Right renal cortex interstitium (tissue), 3 donors: ENCODE measurements around the gene RIPOR1. TPM values are rescaled to one million over a fixed set of nuclear protein-coding genes. Genes with fewer than 3 reads are reported as not detected.
"Not testable (repeated sequence)": the region's sequence is repeated elsewhere in the genome, so short reads cannot be mapped to it uniquely, and the experiment has no call there.

Experiments
- DNase-seq, 3 donors: peaks; one replicate each; pipeline ENCODE4 v3.0.0-alpha.2; 2013; ENCODE audit warnings: low read depth in 3 of 3, low spot score in 2 of 3
- polyA plus RNA-seq, 3 donors: library from polyadenylated mRNA; unstranded; fragments of 120-200 nt; gene quantifications; one replicate each; pipeline ENCODE4 v1.2.1, GENCODE V29; 2013; ENCODE audit not compliant: insufficient read length in 3 of 3

RIPOR1 gene, protein sequence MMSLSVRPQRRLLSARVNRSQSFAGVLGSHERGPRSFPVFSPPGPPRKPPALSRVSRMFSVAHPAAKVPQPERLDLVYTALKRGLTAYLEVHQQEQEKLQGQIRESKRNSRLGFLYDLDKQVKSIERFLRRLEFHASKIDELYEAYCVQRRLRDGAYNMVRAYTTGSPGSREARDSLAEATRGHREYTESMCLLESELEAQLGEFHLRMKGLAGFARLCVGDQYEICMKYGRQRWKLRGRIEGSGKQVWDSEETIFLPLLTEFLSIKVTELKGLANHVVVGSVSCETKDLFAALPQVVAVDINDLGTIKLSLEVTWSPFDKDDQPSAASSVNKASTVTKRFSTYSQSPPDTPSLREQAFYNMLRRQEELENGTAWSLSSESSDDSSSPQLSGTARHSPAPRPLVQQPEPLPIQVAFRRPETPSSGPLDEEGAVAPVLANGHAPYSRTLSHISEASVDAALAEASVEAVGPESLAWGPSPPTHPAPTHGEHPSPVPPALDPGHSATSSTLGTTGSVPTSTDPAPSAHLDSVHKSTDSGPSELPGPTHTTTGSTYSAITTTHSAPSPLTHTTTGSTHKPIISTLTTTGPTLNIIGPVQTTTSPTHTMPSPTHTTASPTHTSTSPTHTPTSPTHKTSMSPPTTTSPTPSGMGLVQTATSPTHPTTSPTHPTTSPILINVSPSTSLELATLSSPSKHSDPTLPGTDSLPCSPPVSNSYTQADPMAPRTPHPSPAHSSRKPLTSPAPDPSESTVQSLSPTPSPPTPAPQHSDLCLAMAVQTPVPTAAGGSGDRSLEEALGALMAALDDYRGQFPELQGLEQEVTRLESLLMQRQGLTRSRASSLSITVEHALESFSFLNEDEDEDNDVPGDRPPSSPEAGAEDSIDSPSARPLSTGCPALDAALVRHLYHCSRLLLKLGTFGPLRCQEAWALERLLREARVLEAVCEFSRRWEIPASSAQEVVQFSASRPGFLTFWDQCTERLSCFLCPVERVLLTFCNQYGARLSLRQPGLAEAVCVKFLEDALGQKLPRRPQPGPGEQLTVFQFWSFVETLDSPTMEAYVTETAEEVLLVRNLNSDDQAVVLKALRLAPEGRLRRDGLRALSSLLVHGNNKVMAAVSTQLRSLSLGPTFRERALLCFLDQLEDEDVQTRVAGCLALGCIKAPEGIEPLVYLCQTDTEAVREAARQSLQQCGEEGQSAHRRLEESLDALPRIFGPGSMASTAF
- polyA plus RNA-seq, result 100 to 1,000 TPM in 2 of 3 donors, 10 to 100 TPM in 1; 93.8 to 115 (median 100) TPM

GRCh38 chr16:67528222-67528869 lies at the start of gene RIPOR1:
Gene RIPOR1 (plus strand): TSS chr16:67528829. CDS start chr16:67538447, 9,618 bp downstream.
- DNase-seq, result no peak

GRCh38 chr16:67480833-67481560 lies 47.6 kb upstream of the RIPOR1 start, which contains the start of gene ATP6V0D1:
Gene ATP6V0D1 (minus strand): TSS chr16:67481157. CDS start chr16:67481086, 71 bp downstream.
- DNase-seq, result peak; percentile 94 to 97 (median 95)

GRCh38 chr16:67481561-67482232 lies 46.9 kb upstream of the RIPOR1 start:
- no peak for DNase-seq

DNA sequence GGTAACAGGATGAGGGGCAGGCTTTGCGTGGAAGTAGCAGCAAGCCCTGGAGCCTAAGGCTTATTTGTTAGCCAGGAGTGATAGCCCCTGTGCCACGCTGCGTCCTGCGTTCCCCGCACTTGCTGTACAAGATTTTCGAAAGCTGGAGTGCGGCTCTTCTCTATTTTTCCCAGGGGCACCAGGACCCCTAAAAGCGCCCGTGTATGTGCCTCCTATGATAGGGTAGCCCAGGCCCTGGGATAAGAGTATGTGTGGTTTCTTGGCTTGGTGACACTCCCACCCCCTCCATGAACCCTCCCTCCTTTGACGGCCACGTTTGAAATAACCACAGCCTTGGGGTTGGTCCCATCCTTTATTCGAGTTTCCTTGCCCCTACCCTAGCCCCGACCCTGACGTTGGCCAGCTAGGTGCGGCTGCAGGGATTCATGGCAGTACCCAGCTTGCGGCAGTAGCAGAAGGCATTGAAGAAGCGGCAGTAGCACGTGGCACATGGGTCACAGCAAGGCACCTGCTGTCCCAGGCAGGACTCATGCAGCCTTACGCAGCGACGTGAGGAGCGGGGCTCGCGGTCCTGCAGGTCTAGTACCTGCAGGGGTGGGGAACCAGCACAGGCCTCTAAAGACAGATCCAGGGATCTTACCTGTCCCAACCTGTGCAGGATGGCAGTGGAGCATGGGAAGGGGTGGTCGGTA lies 46.2 kb upstream of the RIPOR1 start:
- DNase-seq, result no peak

DNA sequence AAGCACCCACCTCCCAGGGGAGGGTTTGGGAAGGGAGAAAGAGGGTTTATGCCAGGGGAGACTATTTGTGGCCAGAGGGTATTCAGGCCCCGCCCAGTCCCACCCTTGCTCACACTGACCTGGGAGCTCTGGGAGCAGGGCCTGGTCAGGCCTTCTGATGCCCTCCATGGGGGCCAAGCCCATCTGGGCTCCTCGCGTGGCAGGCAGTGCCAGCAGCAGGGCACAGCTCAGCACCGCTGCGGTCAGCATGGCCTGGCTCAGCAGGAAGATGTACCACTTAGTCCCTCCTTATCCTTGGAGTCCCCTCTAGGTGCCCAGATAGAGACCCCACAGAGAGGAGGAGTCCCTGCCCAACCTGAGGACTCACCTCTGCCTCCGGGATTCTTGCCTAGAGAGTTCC lies 45.5 kb upstream of the RIPOR1 start, which contains the start of gene AGRP:
TSS of gene AGRP (minus strand) at position 398 of the 400 bp plus-strand sequence. CDS start at position 249, 149 bp downstream.
- no peak for DNase-seq

DNA sequence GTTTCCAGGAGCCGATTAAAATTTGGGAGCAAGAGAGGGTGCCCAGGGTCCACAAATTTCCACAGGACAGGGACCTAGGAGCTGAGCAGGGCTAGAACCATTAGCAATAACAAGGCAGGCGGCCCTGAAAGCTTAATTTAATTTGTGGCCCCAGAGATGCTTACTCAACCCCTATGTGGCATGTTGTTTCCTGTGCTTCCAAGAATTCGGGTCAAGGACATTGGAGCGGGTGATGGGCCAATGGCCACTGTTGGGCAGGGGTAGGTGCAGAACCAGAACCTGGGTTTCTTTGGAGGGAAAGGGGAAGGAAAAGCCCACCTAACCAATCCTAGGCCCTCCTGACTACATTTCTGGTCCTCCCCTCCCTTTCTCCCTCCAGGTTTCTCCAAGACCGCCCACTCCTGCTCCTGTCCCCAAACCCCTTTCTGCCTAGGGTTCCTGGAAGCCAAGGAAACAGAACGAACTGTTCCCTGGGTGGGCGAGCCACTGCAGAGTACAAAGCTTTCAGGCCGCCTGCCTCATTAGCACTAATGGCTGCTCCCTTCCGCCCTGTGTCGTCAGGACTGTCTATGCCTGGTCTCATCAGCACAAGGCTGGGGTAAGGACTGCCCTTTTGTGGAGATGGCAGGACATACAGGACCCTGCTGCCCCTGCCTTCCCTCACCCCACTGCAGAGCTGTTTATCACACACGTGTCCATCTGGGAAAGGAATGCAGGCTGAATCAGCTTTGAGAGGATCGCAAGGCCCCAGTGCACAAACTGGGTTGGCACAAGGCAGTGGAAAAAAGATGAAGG lies 44.7 kb upstream of the RIPOR1 start:
- DNase-seq, result no peak

GRCh38 chr16:67486805-67487204 lies 41.8 kb upstream of the RIPOR1 start:
- DNase-seq, result no peak

DNA sequence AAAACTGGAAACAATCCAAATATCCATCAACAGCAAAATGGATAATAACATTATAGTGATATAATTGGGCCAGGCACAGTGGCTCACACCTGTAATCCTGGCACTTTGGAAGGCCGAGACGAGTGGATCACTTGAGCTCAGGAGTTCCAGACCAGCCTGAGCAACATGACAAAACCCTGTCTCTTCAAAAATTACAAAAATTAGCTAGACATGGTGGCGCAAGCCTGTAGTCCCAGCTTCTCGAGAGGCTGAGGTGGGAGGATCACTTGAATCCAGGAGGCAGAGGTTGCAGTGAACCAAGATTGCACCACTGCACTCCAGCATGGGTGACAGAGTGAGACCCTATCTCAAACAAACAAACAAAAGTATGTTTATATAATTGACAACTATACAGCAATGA lies 41.1 kb upstream of the RIPOR1 start:
- not testable (repeated sequence) for DNase-seq

- no peak for DNase-seq
Measured at GRCh38 chr16:67489401-67490083, 39.1 kb upstream of the RIPOR1 start.

DNA sequence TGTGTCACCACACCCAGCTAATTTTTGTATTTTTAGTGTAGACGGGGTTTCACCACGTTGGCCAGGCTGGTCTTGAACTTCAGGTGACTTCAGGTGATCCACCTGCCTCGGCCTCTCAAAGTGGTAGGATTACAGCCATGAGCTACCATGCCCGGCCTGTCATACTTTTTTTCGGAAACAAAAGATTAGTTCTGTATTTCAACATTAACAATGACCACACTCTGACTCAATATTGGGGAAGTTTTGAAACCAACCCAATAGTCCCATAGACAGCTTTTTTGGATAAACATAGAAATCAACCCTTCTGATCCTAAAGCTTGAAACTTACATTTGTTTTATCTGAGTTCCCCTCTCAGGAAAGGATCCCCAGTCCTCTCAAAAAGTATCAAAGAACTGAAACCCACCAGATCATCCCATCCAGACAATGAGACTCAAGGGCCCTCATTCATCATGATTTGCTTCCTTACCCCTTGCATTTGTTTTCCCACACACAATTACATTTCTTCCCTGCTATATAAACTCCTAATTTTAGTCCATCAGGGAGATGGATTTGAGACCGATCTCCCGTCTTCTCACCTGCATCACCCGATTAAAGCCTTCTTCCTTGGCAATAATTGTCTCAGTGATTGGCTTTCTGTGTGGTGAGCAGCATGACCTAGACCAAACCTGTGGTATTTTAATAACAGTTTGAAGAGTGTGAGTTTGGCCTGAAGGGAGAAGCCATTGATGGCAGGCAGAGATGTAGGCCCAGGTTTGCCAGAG lies 38.1 kb upstream of the RIPOR1 start:
- DNase-seq, result no peak

DNA sequence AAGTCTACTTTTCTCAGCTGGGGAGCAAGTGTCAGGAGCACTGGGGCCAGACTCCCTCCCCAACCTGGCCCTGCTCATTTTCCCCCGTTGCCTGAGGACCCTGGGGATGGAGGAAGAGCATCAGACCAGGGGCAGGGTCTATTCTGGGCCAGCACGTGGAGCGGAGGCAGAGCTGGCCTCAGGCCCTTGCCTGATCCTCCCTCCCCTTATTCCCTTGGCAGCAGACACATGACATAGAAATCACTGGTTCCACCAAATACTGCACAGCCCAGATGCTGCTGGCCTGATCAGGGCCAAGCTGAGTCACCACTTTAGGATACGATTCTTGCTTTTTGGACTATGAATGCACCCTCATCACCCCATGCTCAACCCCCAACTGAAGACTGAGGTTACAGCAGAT lies 29.5 kb upstream of the RIPOR1 start:
- no peak for DNase-seq

- DNase-seq, result no peak
Measured at GRCh38 chr16:67504031-67505021, 24.3 kb upstream of the RIPOR1 start.

DNA sequence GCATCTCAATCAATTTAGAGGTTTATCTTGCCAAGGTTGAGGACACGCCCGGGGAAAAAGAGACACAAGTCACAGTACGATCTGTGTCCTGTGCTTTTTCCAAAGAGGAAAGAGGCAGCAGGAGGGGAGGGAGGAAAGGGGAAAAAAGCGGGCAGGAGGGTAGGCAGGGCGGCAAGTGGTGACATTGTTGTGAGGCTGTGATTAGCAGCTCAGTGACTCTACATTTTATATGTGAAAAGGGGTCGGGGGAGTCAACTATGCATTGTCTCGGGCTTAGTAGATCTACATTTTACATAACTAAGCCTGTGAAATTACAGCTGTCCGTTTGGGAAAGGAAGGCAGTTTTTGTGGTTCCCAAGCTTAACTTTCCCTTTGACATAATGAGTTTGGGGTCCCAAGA lies 22.2 kb upstream of the RIPOR1 start:
- DNase-seq, result no peak

DNA sequence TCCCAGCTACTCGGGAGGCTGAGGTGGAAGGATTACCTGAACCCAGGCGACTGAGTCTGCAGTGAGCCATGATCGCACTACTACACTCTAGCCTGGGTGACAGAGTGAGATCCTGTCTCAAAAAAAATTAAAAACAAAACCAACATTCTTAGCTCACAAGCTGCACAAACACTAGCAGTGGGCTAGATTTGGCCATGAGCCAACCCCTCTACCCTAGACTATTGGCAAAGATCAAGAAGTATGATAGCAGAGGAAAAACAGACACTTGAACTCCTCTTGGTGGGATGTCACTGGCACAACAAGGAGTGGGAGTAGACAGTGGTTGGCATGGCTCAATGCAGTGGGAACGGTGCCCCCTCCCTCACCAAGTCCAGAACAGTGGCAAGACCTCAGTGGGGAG lies 19.6 kb upstream of the RIPOR1 start:
- no peak for DNase-seq

DNA sequence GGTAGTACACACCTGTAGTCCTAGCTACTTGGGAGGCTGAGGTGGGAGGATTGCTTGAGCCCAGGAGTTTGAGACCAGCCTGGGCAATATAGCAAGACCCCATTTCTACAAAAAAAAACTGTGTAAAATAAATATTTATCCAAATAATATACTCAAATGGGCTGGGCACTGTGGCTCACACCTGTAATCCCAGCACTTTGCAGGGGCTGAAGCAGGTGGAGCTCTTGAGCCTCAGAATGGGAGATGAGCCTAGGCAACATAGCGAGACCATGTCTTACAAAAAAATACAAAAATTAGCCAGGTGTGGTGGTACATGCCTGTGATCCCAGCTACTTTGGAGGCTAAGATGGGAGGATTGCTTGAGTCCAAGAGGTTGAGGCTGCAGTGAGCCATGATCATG lies 14.7 kb upstream of the RIPOR1 start:
- DNase-seq, result not testable (repeated sequence)
